GM12878 (cell line): ENCODE measurements around the gene CCNA2.

Experiments
- FOS ChIP-seq: IDR thresholded peaks from 3 replicates; pipeline ENCODE4 v1.6.1; 2011; ENCODE audit warnings: borderline replicate concordance; ENCODE audit not compliant: insufficient read length; ENCODE audit errors: extremely low read depth
- JUND ChIP-seq: IDR thresholded peaks from 2 replicates; pipeline ENCODE4 v1.6.1; 2012; ENCODE audit warnings: low read depth, mild to moderate bottlenecking, low read length, improper control_type of control experiment, moderate library complexity
- POLR2A ChIP-seq: IDR thresholded peaks from 2 replicates; pipeline ENCODE4 v1.6.1; 2011; ENCODE audit warnings: low read depth, mild to moderate bottlenecking, low read length

DNA sequence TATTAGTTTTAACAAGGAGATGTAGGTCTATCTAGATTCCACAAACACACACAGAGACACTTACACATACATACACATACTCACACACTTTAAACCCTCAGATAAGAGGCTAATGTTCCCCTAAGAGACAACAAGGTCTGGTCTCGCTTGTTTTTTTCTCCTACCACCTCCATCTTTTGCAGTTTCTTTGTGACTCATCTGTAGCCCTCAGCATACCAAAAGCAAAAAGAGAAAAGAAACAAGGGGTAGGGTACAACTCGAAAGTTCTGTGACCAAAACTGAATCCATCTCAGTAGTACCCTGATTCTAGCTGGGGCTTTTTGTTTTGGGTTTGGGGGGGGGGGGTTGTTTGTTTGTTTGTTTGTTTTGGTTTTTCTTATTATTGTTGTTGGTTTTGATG lies 34.8 kb downstream of the CCNA2 start:
- TF ChIP-seq JUND (no peak), FOS (no peak), POLR2A (no peak)
